Measurements from ENCODE around the gene GALNT18.

- TF ChIP-seq CTCF (IDR thresholded peaks at IDR 0.05; ENCODE audit: insufficient read depth, low read length, poor library complexity, severe bottlenecking) (no peak), EZH2phosphoT487 (conservative IDR thresholded peaks at IDR 0.05; ENCODE audit: low read length) (no peak)
Measured at GRCh38 chr11:11349870-11350337, 271.9 kb downstream of the GALNT18 start.

Data from SU-DHL-6 (cell line).